Body of pancreas (tissue), 4 donors: Measurements from ENCODE around the gene FAM83E. TPM values are rescaled to one million over a fixed set of nuclear protein-coding genes. Genes with fewer than 3 reads are reported as not detected.

Experiments used
- ATAC-seq: fragments of 150-250 bp; one replicate; pipeline ENCODE4 v1.9.1; 2016
- DNase-seq, 4 donors: peaks; one replicate each; pipeline ENCODE4 v3.0.0-alpha.2; 2019
- H3K27ac ChIP-seq, 4 donors: fragments of 200-600 bp; sonication (generic); 1 replicate in 3 of 4; 2 replicates in 1 of 4; pipeline versions ENCODE4 v1.5.1 to v1.6.1; 2016 to 2019; ENCODE audit warnings: mild to moderate bottlenecking in 1 of 4, mixed read lengths in 1 of 4, moderate library complexity in 1 of 4
- H3K27me3 ChIP-seq, 2 donors: fragments of 200-600 bp; sonication (generic); one replicate each; pipeline ENCODE4 v1.6.0; 2016; ENCODE audit warnings: mild to moderate bottlenecking in 1 of 2
- H3K36me3 ChIP-seq, 2 donors: fragments of 200-600 bp; sonication (generic); replicated peaks in 1 of 2; 2 replicates each; pipeline ENCODE4 v1.5.1; 2016; ENCODE audit warnings: low read depth in 2 of 2; ENCODE audit not compliant: insufficient read depth in 1 of 2
- H3K4me1 ChIP-seq: fragments of 200-600 bp; sonication (generic); one replicate; pipeline ENCODE4 v1.6.0; 2016
- H3K4me3 ChIP-seq, 2 donors: fragments of 200-600 bp; sonication (generic); 1 replicate in 1 of 2; 2 replicates in 1 of 2; pipeline ENCODE4 v1.5.1; 2016 to 2019
- H3K9me3 ChIP-seq, 3 donors: fragments of 200-600 bp; sonication (generic); 1 replicate in 2 of 3; 2 replicates in 1 of 3; pipeline ENCODE4 v1.5.1; 2016
- POLR2A ChIP-seq, 3 donors: fragments of 450-650 bp; IDR thresholded peaks; one replicate each; pipeline ENCODE4 v1.6.1; 2016; ENCODE audit warnings: antibody characterized with exemption in 3 of 3, mild to moderate bottlenecking in 2 of 3
- WGBS, 2 donors: methylation state at CpG; one replicate each; pipeline ENCODE4 v1.1.5; 2017; 5-methylcytosine and 5-hydroxymethylcytosine counted together
- intact Hi-C: fragments of 100-400 bp; cut with DNase I; formaldehyde crosslinking; loops from one replicate; pipeline ENCODE4 v1.15.1; 2023
- total RNA-seq, 2 donors: library from RNA; depleted of rRNA; stranded (reverse); fragments of >200 nt; gene quantifications; one replicate each; pipeline ENCODE4 v1.1.0, GENCODE V29; 2016
- TF ChIP-seq, protein P1 (sequence below), 7 experiments: fragments of 450-650 bp in 4 of 7; fragments of 200-600 bp in 3 of 7; sonication (generic) in 3 of 7; IDR thresholded peaks; one replicate each; pipeline ENCODE4 v1.5.1; 2016 to 2019; ENCODE audit warnings: antibody characterized with exemption in 7 of 7

Gene FAM83E
- total RNA-seq, 2 donors from 2014 or later = 0.33 to 4.2 TPM

DNA sequence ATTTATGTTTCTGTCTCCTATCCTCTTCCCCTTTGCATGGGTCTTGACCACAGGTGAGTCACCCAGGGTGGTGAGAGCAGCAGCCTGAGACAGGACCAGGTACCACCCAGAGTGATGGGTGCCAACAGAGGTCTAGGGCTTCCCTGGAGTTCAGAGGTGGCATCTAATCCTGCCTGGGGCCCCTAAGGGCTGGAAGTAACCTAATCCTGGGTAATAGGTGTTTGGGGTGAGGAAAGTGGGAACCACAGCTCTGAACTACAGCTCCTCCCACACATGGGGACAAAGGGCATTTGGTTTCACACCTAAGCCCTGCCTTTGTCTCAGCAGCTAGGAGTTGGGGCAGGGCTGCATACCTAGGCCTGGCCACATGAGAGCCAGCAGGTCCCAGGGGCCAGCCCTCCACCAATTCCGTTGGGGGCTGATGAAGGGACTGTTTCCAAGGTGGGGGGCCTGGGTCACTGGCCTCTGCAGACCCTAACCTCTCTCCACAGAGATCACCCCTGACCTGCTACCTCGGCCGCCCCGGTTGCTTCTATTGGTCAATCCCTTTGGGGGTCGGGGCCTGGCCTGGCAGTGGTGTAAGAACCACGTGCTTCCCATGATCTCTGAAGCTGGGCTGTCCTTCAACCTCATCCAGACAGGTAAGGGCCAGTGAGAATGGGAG, 12.5 kb upstream of the FAM83E start:
- no peak for DNase-seq
- Histone ChIP-seq H3K4me3 (no peak overlapping the region), H3K9me3 (no peaks in the 10 kb centered on the region), H3K4me1 (peaks cover 29% of the 10 kb centered on the region), H3K36me3 (no peaks in the 10 kb centered on the region), H3K27ac (no peak overlapping the region), H3K27me3 (no peaks in the 10 kb centered on the region)
- TF ChIP-seq, protein P1, sequence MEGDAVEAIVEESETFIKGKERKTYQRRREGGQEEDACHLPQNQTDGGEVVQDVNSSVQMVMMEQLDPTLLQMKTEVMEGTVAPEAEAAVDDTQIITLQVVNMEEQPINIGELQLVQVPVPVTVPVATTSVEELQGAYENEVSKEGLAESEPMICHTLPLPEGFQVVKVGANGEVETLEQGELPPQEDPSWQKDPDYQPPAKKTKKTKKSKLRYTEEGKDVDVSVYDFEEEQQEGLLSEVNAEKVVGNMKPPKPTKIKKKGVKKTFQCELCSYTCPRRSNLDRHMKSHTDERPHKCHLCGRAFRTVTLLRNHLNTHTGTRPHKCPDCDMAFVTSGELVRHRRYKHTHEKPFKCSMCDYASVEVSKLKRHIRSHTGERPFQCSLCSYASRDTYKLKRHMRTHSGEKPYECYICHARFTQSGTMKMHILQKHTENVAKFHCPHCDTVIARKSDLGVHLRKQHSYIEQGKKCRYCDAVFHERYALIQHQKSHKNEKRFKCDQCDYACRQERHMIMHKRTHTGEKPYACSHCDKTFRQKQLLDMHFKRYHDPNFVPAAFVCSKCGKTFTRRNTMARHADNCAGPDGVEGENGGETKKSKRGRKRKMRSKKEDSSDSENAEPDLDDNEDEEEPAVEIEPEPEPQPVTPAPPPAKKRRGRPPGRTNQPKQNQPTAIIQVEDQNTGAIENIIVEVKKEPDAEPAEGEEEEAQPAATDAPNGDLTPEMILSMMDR (IDR thresholded peaks at IDR 0.05) = no peak
- no peak for TF ChIP-seq POLR2A (IDR thresholded peaks at IDR 0.05)
- no peak for ATAC-seq
- intact Hi-C loops = no loop called here
- 65% methylated on average over 6 of the region's 6 CpGs; no CpG with 5 or more reads in 1 of the 2 donors for WGBS, 2 donors

DNA sequence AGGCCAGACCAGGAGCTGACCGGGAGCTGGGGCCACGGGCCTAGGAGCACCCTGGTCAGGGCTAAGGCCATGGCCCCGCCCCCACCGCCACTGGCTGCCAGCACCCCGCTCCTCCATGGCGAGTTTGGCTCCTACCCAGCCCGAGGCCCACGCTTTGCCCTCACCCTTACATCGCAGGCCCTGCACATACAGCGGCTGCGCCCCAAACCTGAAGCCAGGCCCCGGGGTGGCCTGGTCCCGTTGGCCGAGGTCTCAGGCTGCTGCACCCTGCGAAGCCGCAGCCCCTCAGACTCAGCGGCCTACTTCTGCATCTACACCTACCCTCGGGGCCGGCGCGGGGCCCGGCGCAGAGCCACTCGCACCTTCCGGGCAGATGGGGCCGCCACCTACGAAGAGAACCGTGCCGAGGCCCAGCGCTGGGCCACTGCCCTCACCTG, 11.0 kb upstream of the FAM83E start:
- TF ChIP-seq POLR2A (IDR thresholded peaks at IDR 0.05) = no peak
- TF ChIP-seq, protein P1 (IDR thresholded peaks at IDR 0.05) = no peak
- no peak for DNase-seq
- H3K4me3 ChIP-seq = no peak overlapping the region
- peaks cover 29% of the 10 kb centered on the region for H3K4me1 ChIP-seq
- H3K27me3 ChIP-seq = no peaks in the 10 kb centered on the region
- H3K36me3 ChIP-seq = no peaks in the 10 kb centered on the region
- no peak overlapping the region for H3K27ac ChIP-seq
- H3K9me3 ChIP-seq = no peaks in the 10 kb centered on the region
- intact Hi-C loops = no loop called here
- ATAC-seq = no peak
- WGBS, 2 donors = 91 to 92% methylated on average over 22 to 30 of the region's 30 CpGs

DNA sequence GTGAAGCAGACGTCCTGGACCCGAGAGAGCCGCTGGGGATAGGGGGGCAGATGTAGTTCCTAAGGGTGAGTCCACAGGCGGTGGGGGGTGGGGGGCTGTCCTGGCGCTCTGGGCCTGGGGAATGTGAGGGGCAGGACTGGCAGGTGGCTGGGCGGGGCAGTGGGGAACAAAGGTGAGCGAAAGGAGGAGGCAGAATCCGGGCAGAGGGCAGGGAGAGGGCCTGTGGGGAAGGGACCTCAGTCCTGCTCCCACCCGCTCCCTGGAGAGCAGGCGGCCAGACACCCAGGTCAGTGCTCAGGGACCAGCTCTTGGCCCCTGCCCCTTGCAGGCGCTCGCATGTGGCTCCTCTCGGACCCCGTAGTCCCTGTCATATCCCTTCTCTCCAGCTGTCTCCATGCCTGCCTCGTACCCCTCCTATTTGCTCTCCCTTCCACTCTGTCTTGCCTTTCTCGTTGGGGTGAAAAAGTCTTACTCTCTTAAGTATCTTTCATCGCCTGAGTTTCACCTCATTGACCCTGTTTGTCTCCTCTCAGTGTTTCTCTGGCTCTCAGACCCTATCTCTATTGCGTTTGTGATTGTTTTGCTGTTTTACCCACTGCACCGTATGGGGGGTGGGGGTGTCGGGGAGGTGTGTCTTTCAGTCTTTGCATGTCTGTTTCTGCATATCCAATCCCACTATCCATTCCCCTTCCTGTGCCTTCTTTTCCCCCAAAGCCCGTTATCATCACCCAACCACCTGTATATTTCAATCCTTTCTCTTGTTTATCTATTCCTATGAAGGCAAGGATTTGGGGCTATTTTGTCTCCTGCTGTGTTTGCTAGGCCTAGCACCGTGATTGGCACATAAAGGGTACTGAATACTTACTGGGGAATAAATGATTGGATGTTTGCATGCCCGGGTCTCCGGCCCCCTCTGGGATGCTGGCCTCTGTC, 10.2 kb upstream of the FAM83E start:
- H3K4me1 ChIP-seq = peaks cover 23% of the 10 kb centered on the region
- TF ChIP-seq, protein P1 (IDR thresholded peaks at IDR 0.05) = no peak
- TF ChIP-seq POLR2A (IDR thresholded peaks at IDR 0.05) = no peak
- intact Hi-C loops = no loop called here
- DNase-seq (no peak), ATAC-seq (no peak)
- H3K9me3 ChIP-seq = no peaks in the 10 kb centered on the region
- peak overlapping the region; percentile 47 to 81 (median 78) for H3K27ac ChIP-seq
- H3K36me3 ChIP-seq = no peaks in the 10 kb centered on the region
- WGBS, 2 donors = 54 to 60% methylated on average over 24 of the region's 24 CpGs
- H3K27me3 ChIP-seq = no peaks in the 10 kb centered on the region
- H3K4me3 ChIP-seq = no peak overlapping the region

DNA sequence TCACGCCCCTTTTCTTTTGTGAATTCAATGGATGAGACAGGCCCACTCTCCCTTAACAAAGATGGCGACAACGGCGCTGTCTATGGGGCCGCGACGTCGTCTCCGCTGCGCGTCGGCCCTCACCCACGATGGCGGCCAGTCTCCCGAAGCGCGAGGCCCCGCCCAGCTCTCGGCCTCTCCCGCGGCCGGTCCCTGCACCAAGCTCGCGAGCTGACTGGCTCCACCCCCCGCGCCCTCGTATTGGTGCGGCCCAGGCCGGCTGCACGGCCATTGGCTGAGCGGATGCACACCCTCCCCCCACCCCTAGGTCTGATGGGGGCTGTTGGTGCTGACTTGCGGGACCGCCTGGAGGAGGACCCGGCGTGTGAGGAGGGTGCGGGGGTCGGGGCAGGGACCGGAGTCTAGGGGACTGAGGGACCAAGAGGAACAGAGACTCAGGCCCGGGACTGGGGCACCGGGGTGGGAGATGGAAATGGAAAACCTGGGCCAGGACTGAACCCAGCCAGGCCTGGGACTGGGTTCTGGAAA, 9.3 kb upstream of the FAM83E start:
- ATAC-seq (peak; percentile 81), DNase-seq (peak; percentile 97 to 99 (median 98))
- no peaks in the 10 kb centered on the region for H3K36me3 ChIP-seq
- intact Hi-C loops = no loop called here
- H3K27ac ChIP-seq = peak overlapping the region; percentile 47 to 81 (median 78)
- 1% methylated on average over 32 to 36 of the region's 40 CpGs for WGBS, 2 donors
- peak overlapping the region in 1 of 2 donors; percentile 2 for H3K4me3 ChIP-seq
- H3K4me1 ChIP-seq = peaks cover 26% of the 10 kb centered on the region
- H3K27me3 ChIP-seq = no peaks in the 10 kb centered on the region
- TF ChIP-seq POLR2A (IDR thresholded peaks at IDR 0.05) = peak in 1 of 3 donors; percentile 22
- TF ChIP-seq, protein P1 (IDR thresholded peaks at IDR 0.05) = no peak
- no peaks in the 10 kb centered on the region for H3K9me3 ChIP-seq
